GM18508 (cell line): ENCODE measurements around the gene TRAPPC1.

ENCODE experiments used
- ATAC-seq: cut with Tn5 transposase; IDR thresholded peaks from one replicate; pipeline ENCODE4 v1.9.1; 2021; ENCODE audit warnings: moderate number of reproducible peaks; ENCODE audit not compliant: insufficient read depth, unreplicated experiment

Gene TRAPPC1

DNA sequence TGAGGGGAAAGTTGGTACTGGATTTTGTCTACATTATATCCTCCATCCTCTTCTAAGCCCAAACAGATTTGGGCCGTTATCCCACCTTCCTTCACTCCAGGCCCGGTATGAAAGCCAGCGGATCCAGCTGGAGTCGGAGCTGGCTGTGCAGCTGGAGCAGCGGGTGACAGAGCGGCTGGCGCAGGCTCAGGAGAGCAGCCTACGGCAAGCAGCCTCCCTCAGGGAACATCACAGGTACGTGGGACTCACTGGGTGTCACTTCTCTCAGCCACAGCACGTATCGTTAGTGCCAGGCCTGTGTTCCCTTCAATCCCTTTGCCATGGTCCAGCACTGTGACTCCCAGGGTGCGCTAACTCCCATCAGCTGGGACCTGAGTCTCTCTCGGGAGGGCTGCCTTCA lies 11.5 kb upstream of the TRAPPC1 start:
- ATAC-seq = no peak

DNA sequence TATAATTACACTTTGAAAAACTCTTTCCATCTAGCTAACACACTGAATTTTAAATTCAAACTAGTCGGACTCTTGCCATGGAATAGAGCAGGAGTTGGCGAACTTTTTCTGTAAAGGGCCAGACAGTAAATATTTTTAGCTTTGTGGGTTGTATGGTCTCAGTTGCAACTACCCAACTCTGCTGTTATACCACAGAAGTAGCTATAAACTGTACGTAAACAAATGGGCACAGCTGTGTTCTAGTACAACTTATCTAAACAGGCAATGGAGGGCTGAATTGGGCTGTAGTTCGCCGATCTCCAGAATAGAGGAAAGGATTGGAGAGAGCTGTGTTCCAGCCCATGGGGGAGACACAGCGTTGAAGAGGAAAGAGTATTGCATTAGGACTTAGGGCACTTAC lies 9.0 kb upstream of the TRAPPC1 start:
- no peak for ATAC-seq

DNA sequence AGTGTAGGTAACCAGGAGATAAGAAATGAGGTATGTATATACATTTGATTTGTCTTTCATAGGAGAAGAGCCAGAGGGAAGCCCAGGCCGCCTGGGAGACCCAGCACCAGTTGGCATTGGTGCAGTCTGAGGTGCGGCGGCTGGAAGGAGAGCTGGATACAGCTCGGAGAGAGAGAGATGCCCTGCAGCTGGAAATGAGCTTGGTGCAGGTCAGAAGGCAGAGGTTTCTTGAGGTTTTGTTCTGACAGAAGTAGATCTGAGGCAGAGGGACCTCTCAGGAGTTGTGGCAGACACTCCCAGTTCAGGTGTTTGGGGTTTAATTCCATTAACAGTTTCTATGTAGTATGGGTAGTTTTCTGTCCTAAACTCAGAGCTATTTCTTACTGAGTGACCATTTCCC lies 8.3 kb upstream of the TRAPPC1 start:
- ATAC-seq = no peak

DNA sequence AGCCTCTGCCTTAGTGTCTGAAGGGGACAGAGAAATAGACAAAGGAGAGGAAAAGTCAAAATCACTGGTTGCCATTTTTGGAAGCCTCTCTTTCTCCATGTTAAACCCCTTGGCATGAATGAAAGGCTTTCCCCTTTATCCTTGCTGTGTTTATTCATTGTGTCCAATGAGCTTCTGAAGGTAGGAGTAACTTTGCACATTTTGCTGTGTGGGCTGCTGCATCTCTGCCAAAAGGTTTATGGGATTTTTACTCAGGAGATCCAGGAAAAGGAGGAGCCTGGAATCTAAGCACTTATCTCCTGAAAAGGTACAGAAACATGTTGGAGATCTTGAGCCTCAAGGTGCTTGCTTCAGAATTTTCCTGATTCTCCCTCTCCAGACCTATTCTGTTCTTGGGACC lies 4.1 kb upstream of the TRAPPC1 start:
- ATAC-seq = no peak

- ATAC-seq = no peak
Measured at GRCh38 chr17:7932949-7933348, 1.2 kb upstream of the TRAPPC1 start.

DNA sequence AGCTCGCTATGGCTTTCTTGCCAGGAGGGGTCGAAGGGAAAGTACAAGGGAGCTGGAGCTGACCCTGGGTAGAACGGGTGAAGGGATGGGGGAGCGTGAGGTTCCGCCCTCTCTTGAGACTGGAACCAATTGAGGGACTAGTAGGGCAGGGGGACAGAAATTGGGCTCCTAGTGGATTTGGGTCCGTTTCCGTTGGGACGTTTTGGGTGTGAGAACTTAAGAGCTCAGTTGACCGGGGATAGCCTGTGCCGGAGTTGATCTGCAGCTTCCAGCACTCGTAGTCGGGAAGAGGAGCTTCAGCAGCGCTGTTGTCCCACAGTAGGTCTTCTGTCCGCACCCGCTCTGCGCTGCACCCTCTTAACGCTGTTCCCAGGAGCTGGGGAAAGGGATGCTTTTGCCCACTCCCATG lies 741 bp upstream of the TRAPPC1 start:
- no peak for ATAC-seq

GRCh38 chr17:7930841-7931631 lies 710 bp downstream of the TRAPPC1 start:
- no peak for ATAC-seq

DNA sequence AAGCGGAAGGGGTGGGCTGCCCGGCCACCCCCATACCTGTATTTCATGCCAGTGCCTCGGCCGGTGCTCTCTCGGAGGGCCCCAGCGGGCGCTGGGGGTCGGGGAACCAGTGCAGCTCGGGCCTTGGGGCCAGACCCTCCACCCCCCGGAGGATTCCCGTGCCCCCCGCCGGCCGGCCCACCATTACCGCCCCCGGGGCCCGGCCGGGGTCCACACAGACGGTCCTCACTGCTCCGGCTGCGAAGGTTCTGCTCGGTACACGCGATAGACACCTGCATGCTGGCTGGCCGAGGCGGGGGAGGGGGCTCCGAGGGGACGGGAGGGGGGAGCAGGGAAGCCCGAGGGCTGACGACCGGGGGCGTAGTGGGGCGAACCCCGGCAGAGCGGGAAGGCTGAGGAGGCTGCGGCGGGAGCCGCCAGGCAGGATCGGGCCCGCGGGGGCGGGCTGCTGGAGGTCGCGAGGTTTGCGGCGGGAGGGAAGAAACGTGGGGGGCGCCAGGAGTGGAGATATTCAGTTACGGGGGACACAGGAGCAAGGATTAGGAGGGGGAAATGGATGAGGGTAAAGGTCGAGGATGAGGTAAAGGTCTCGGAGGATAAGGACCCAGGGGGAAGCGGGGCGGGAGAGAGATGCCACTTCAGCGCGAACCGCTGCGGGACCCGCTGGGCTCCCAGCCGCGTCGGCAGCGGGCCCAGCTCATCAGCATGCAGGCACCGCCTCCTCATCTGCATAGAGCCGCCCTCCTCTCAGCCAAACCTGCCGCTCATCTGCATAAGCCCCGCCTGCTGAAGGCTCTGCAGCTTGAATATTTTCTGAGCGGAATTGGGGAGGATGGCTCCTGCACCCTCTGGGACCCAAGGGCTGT lies 2.4 kb downstream of the TRAPPC1 start, which contains the start of gene KCNAB3:
Gene KCNAB3 (minus strand): TSS at position 699 of the 866 bp plus-strand sequence. CDS start 421 bp downstream, at position 278.
- no peak for ATAC-seq

GRCh38 chr17:7927596-7927995 lies 4.2 kb downstream of the TRAPPC1 start:
- ATAC-seq = no peak

- no peak for ATAC-seq
Measured at GRCh38 chr17:7922845-7923628, 8.7 kb downstream of the TRAPPC1 start.

- ATAC-seq = no peak
Measured at GRCh38 chr17:7922269-7922844, 9.4 kb downstream of the TRAPPC1 start.

GRCh38 chr17:7916808-7917207 lies 14.9 kb downstream of the TRAPPC1 start:
- no peak for ATAC-seq

GRCh38 chr17:7916385-7916682 lies 15.4 kb downstream of the TRAPPC1 start:
- ATAC-seq = no peak

DNA sequence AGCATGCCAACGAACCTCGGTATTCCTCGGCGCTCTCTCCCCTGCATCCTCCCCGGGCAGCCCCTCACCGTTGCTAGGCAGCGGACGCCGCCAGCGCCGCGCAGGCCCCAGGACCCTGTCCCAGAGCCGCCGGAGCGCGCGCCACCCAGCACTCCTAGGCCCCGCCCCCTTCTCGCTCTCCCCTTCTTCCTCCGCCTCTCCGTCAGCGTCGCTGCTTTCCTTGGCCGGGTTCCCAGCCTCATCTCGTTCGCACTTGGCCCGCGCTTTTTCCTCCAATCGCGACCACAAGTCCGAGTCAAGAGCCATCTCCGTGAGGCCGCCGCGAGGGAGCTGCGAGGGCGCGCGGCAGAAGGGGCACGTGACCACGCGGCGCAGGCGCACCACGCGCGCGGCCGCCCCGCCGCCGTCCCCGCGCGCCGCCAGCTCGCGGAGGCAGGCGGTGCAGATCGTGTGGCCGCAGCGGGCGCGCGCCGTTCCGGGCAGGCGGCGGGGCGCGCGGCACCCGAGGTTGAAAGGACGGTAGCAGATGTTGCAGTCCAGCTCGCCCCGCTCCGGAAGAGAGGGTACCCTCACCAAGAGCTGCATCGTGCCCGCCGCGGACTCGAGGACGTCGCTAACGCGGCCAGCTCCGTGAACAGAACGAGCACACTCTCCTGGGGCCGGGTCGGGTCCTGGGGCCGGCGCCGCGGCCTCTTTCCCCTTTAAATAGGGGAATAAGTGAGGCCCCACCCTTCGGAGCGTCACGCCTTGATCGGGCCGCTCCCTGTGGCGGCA lies 15.9 kb downstream of the TRAPPC1 start, which contains the start of gene RNF227:
Gene RNF227 (minus strand): TSS at position 679 of the 774 bp plus-strand sequence. CDS start 94 bp downstream, at position 585.
- ATAC-seq = no peak

DNA sequence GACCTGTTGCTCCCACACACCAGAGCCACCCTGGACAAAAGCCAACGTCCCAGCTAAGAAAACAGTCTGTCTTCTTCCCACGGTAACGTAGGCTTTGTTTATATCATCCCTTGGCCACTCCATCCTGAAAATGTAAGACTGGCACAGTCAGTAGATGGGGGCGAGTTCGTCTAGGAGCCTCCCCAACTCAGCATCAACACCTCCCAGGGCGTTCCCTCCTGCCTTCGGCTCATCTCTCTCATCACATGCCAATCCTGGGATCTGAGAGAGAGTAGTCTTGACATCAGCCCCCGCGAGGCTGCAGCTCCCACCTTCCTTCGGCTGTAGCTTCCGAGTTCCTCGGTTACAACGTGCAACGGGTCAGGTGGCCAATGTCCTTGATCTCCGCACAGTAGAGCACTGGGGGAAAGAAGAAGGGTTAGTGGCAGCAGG lies 16.6 kb downstream of the TRAPPC1 start:
- ATAC-seq = no peak

- no peak for ATAC-seq
Measured at GRCh38 chr17:7912927-7913524, 18.7 kb downstream of the TRAPPC1 start.

DNA sequence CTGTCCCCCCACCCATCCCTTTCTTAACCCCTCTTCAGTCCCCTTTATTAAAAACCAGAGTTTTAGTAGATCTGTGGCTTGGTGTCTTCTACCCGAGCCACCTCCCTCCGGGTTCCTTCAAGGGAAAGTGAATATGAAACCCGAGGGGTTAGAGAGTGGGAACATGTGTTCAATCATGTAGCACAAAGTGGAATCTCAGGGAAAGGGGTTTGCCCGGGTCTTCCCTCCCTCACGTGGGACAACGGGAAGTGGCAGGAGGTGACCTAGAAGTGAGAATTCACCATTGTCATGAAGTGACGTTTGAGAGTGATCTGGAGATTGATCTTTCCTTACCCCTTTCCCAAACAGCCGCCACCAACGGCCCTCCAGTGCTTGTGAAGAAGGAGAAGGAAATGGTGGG lies 20.6 kb downstream of the TRAPPC1 start:
- ATAC-seq = no peak

DNA sequence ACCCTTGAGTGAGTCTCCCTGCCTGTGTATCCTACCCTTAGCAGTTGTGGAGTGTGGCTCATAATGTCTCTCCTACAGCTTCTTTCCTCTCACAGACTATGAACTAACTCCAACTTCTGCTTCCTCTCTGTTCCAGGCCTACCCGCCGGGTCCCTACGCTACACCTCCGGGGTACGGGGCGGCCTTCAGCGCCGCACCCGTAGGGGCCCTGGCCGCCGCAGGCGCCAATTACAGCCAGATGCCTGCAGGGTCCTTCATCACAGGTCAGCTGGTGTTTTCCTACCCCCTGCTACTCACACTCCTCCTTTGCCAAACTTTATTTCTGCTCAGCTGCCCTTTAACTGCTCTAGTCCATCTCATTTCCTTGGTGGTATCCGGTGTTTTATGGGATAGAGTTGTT lies 21.0 kb downstream of the TRAPPC1 start:
- no peak for ATAC-seq

- no peak for ATAC-seq
Measured at GRCh38 chr17:7910281-7910680, 21.5 kb downstream of the TRAPPC1 start.
